Prostate gland (tissue), 2 donors: ENCODE data around the gene PPAN.

Experiments used
- POLR2A ChIP-seq: fragments of 450-650 bp; IDR thresholded peaks from one replicate; pipeline ENCODE4 v1.6.1; 2016; ENCODE audit warnings: antibody characterized with exemption, mild to moderate bottlenecking
- TF ChIP-seq, protein P1 (sequence below), 4 experiments: fragments of 200-600 bp in 2 of 4; fragments of 450-650 bp in 2 of 4; sonication (generic) in 2 of 4; IDR thresholded peaks; 1 replicate in 3 of 4; 2 replicates in 1 of 4; pipeline ENCODE4 v1.5.1; 2016 to 2019; ENCODE audit warnings: antibody characterized with exemption in 4 of 4, mild to moderate bottlenecking in 2 of 4, moderate library complexity in 2 of 4

DNA sequence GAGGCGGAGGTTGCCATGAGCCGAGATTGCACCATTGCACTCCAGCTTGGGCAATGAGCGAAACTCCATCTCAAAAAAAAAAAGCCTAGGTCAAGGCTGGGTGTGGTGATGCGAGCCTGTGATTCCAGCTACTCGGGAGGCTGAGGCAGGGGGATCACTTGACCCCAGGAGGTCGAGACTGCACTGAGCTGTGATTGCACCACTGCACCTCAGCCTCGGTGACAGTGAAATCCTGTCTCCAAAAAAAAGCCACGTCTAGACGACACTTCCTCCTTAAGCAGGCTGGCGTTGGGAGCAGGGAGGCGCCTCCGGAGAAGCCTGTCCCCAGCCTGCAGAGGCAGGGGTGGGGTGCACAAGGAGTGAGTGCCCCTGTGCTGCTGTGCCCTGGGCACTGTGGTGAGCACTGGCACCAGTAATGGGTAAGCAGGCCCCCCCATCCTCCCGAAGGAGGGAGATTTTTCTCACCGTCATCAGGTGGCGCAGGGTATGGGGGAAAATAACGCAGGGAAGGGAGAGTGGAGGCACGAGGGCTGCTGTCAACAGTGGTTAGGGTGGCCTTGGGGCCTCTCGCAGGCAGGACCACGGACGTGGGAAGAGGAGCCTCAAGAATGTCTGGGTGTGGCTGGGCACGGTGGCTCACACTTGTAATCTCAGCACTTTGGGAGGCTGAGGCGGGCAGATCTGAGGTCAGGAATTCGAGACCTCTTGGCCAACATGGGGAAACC lies 6.0 kb downstream of the PPAN start:
- TF ChIP-seq, protein P1, sequence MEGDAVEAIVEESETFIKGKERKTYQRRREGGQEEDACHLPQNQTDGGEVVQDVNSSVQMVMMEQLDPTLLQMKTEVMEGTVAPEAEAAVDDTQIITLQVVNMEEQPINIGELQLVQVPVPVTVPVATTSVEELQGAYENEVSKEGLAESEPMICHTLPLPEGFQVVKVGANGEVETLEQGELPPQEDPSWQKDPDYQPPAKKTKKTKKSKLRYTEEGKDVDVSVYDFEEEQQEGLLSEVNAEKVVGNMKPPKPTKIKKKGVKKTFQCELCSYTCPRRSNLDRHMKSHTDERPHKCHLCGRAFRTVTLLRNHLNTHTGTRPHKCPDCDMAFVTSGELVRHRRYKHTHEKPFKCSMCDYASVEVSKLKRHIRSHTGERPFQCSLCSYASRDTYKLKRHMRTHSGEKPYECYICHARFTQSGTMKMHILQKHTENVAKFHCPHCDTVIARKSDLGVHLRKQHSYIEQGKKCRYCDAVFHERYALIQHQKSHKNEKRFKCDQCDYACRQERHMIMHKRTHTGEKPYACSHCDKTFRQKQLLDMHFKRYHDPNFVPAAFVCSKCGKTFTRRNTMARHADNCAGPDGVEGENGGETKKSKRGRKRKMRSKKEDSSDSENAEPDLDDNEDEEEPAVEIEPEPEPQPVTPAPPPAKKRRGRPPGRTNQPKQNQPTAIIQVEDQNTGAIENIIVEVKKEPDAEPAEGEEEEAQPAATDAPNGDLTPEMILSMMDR (IDR thresholded peaks at IDR 0.05): no peak
- TF ChIP-seq POLR2A: no peak
